HepG2 (cell line): ENCODE results near the gene WDR59.

Source experiments
- CSRNP2 ChIP-seq: sonication (generic); formaldehyde crosslinking; conservative IDR thresholded peaks from 2 replicates; pipeline ENCODE4 v1.8.0; 2022; ENCODE audit warnings: low read depth, missing genetic modification reagents
- GABPB1 ChIP-seq: IDR thresholded peaks from 2 replicates; pipeline ENCODE4 v1.6.1; 2016; ENCODE audit warnings: mild to moderate bottlenecking, missing genetic modification reagents, moderate library complexity, missing compliant biosample characterization
- JUNB ChIP-seq: sonication (generic); formaldehyde crosslinking; IDR thresholded peaks from 2 replicates; pipeline ENCODE4 v1.8.0; 2022; ENCODE audit warnings: missing genetic modification reagents, mild to moderate bottlenecking, borderline replicate concordance
- RBM39 ChIP-seq: fragments of 200-400 bp; formaldehyde crosslinking; IDR thresholded peaks from one replicate; pipeline ENCODE4 v1.6.1; 2018; ENCODE audit warnings: antibody characterized with exemption, mild to moderate bottlenecking, low read depth, low read length; ENCODE audit not compliant: poor library complexity, severe bottlenecking
- TBP ChIP-seq: sonication (generic); formaldehyde crosslinking; IDR thresholded peaks from 2 replicates; pipeline ENCODE4 v1.5.0; 2020; ENCODE audit warnings: missing genetic modification reagents
- ZBTB8A ChIP-seq: sonication (generic); formaldehyde crosslinking; IDR thresholded peaks from 2 replicates; pipeline ENCODE4 v1.4.0; 2020; ENCODE audit warnings: mild to moderate bottlenecking, low read depth, missing genetic modification reagents, borderline replicate concordance
- ZNF749 ChIP-seq: sonication (generic); formaldehyde crosslinking; IDR thresholded peaks from 2 replicates; pipeline ENCODE4 v1.8.0; 2022; ENCODE audit warnings: mild to moderate bottlenecking, missing genetic modification reagents, moderate library complexity, borderline replicate concordance
- TF ChIP-seq, protein P1 (sequence below): sonication (generic); formaldehyde crosslinking; IDR thresholded peaks from 2 replicates; pipeline ENCODE4; 2020; ENCODE audit warnings: missing genetic modification reagents, mild to moderate bottlenecking, borderline replicate concordance

DNA sequence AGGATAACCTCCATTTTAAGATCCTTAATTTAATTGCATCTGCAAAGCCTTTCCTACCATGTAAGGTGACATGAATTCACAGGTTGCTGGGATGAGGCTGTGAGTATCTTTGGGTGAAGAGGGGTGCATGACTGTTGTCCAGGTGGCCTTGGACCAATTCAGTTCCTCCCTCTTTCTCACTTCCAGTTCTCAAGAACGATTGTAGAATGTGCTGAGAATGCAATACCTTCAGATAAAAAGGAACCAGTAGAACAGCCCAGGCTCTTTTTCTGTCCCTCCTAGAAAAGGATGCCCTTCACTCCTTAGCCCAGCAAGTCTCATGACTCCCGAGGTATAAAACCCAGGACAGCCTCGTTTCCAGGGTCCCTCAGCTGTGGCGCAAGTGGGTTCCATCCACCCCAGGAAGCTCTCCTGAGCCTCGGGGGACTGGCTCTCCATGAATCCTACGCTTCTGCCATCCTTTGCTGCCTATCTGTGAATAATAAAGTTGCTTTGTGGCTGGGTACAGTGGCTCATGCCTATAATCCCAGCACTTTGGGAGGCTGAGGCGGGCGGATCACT lies 148.7 kb downstream of the WDR59 start:
- TF ChIP-seq GABPB1 (CRISPR knock-in tag) (no peak), CSRNP2 (CRISPR knock-in tag) (no peak), ZBTB8A (CRISPR knock-in tag) (no peak), RBM39 (no peak), TBP (CRISPR knock-in tag) (no peak), JUNB (CRISPR knock-in tag) (no peak), ZNF749 (no peak)
- TF ChIP-seq, protein P1, sequence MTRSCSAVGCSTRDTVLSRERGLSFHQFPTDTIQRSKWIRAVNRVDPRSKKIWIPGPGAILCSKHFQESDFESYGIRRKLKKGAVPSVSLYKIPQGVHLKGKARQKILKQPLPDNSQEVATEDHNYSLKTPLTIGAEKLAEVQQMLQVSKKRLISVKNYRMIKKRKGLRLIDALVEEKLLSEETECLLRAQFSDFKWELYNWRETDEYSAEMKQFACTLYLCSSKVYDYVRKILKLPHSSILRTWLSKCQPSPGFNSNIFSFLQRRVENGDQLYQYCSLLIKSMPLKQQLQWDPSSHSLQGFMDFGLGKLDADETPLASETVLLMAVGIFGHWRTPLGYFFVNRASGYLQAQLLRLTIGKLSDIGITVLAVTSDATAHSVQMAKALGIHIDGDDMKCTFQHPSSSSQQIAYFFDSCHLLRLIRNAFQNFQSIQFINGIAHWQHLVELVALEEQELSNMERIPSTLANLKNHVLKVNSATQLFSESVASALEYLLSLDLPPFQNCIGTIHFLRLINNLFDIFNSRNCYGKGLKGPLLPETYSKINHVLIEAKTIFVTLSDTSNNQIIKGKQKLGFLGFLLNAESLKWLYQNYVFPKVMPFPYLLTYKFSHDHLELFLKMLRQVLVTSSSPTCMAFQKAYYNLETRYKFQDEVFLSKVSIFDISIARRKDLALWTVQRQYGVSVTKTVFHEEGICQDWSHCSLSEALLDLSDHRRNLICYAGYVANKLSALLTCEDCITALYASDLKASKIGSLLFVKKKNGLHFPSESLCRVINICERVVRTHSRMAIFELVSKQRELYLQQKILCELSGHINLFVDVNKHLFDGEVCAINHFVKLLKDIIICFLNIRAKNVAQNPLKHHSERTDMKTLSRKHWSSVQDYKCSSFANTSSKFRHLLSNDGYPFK: no peak
